Measurements from ENCODE around the gene RNF166. TPM values are rescaled to one million over a fixed set of nuclear protein-coding genes. Genes with fewer than 3 reads are reported as not detected.

RNF166 gene
- total RNA-seq, 4 donors from 2014 or later = 22.9 to 32.5 (median 26.1) TPM

DNA sequence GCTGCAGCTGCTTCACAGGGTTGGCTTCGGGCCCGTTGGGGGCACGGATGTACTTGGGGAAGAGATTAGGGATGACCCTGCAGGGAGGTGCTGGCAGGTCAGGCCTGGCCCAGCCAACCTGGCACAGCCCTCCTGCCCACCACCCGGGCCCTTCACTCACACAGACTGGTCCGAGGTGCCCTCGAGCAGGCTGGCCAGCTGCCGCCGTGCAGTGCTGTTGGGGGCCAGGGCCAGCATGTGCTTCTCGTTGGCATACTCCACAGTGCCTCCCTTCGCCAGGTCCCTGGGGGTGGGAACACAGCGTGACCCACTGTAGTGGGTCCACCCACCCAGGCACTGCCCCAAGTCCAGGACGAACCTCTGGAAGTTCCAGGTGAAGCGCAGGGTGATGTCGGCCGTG is 10.0 kb upstream of the RNF166 start:
- Histone ChIP-seq H3K27ac (no peak overlapping the region), H3K36me3 (peaks cover 0 to 45% of the 10 kb centered on the region in 2 donors), H3K4me1 (no peaks in the 10 kb centered on the region), H3K9me3 (no peaks in the 10 kb centered on the region), H3K27me3 (no peaks in the 10 kb centered on the region), H3K4me3 (no peak overlapping the region)
- intact Hi-C loops (cut with DNase I; ENCODE audit: low total_unique reads) = no loop called here
- ATAC-seq (no peak), DNase-seq (no peak)
- TF ChIP-seq, protein P1, sequence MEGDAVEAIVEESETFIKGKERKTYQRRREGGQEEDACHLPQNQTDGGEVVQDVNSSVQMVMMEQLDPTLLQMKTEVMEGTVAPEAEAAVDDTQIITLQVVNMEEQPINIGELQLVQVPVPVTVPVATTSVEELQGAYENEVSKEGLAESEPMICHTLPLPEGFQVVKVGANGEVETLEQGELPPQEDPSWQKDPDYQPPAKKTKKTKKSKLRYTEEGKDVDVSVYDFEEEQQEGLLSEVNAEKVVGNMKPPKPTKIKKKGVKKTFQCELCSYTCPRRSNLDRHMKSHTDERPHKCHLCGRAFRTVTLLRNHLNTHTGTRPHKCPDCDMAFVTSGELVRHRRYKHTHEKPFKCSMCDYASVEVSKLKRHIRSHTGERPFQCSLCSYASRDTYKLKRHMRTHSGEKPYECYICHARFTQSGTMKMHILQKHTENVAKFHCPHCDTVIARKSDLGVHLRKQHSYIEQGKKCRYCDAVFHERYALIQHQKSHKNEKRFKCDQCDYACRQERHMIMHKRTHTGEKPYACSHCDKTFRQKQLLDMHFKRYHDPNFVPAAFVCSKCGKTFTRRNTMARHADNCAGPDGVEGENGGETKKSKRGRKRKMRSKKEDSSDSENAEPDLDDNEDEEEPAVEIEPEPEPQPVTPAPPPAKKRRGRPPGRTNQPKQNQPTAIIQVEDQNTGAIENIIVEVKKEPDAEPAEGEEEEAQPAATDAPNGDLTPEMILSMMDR (IDR thresholded peaks at IDR 0.05 in 4 of 5, conservative IDR thresholded peaks at IDR 0.05 in 1 of 5) = no peak
- TF ChIP-seq POLR2A (IDR thresholded peaks at IDR 0.05) = no peak
- in situ Hi-C loops (cut with MboI; ENCODE audit: low sequenced_read_pairs in 4 of 4) = no loop called here

DNA sequence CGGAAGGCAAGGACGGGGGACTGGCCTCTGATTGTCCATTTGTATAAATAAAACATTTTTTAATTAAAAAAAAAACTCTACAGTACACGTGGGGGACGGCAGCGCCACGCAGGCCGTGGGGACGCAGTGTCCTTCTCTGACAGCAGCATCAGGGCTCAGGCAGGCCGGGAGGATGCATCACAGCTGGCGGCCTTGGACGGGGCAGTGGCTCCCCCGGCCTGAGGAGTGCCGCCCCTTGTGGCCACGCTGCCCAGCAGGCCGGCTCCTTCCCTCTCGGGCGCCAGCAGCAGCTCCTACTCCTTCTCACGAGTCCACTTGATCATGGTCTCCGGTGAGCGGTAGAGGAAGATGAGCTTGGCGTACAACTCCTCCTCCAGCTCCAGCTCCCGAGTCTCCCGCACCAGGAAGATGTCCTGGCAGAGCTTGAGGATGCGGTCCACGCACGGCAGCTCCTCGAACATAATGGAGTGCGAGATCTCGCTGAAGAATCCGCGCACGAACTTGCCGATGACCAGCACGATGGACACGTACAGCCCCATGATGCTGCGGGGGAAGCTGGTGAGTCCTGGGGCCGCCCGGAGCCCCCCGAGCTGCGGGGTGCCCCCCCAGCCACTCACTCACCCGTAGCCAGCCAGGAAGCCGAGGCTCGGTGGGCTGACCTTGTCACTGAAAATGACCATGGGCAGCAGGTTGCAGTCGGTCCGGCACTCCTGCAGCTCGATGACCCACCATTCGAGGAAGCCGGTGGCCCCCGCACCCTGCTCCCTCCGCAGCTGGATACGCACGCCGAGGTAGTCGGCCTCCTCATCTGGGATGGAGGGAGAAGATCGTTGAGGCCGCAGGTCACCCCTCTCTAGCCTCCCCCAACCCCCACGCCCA is 9.3 kb upstream of the RNF166 start:
- no peaks in the 10 kb centered on the region for H3K4me1 ChIP-seq
- no peak overlapping the region for H3K4me3 ChIP-seq
- intact Hi-C loops (cut with DNase I; ENCODE audit: low total_unique reads) = no loop called here
- DNase-seq (no peak), ATAC-seq (no peak)
- H3K27ac ChIP-seq = no peak overlapping the region
- H3K9me3 ChIP-seq = no peaks in the 10 kb centered on the region
- in situ Hi-C loops (cut with MboI; ENCODE audit: low sequenced_read_pairs in 4 of 4) = no loop called here
- H3K36me3 ChIP-seq = peaks cover 0 to 45% of the 10 kb centered on the region in 2 donors
- no peak for TF ChIP-seq POLR2A (IDR thresholded peaks at IDR 0.05)
- TF ChIP-seq, protein P1 (IDR thresholded peaks at IDR 0.05 in 4 of 5, conservative IDR thresholded peaks at IDR 0.05 in 1 of 5) = no peak
- no peaks in the 10 kb centered on the region for H3K27me3 ChIP-seq

DNA sequence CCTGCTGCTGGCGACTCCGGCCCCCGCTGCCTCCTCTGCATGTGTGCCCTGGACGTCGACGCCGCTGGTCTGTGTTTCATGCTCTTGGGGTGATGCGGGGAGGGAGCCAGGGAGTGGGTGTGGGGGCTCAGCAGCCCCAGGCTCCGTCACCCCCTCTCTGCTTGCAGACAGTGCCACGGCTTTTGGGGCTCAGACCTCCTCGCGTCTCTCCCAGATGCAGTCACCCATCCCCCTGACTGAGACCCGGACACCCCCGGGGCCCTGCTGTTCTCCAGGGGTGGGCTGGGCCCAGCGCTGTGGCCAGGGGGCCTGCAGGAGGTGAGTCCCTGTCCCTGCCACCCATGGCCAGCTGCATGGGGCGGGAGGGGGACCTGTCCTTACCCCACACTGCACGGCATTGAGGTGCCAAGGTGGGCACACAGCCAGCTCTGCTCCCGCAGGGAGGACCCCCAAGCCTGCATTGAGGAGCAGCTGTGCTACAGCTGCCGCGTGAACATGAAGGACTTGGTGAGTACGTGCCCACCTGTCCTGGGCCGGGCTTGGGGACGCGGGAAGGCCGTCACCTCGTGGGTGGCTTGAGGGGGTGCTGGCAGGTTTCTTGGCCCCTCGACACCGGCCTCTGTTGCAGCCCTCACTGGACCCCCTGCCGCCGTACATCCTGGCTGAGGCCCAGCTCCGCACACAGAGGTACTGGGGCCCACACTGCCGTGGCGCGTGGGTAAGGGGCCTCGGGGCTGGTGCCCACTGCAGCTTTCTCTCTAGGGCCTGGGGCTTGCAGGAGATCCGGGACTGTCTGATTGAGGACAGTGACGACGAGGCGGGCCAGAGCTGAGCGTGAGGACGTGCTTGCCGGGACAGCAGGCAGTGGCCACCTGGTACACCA is 8.5 kb upstream of the RNF166 start:
- Histone ChIP-seq H3K36me3 (peaks cover 0 to 45% of the 10 kb centered on the region in 2 donors), H3K4me1 (no peaks in the 10 kb centered on the region), H3K9me3 (no peaks in the 10 kb centered on the region), H3K27ac (no peak overlapping the region), H3K27me3 (no peaks in the 10 kb centered on the region), H3K4me3 (no peak overlapping the region)
- in situ Hi-C loops (cut with MboI; ENCODE audit: low sequenced_read_pairs in 4 of 4) (no loop called here), intact Hi-C loops (cut with DNase I; ENCODE audit: low total_unique reads) (no loop called here)
- TF ChIP-seq, protein P1 (IDR thresholded peaks at IDR 0.05 in 4 of 5, conservative IDR thresholded peaks at IDR 0.05 in 1 of 5) = no peak
- no peak for TF ChIP-seq POLR2A (IDR thresholded peaks at IDR 0.05)
- no peak for DNase-seq
- ATAC-seq = no peak

DNA sequence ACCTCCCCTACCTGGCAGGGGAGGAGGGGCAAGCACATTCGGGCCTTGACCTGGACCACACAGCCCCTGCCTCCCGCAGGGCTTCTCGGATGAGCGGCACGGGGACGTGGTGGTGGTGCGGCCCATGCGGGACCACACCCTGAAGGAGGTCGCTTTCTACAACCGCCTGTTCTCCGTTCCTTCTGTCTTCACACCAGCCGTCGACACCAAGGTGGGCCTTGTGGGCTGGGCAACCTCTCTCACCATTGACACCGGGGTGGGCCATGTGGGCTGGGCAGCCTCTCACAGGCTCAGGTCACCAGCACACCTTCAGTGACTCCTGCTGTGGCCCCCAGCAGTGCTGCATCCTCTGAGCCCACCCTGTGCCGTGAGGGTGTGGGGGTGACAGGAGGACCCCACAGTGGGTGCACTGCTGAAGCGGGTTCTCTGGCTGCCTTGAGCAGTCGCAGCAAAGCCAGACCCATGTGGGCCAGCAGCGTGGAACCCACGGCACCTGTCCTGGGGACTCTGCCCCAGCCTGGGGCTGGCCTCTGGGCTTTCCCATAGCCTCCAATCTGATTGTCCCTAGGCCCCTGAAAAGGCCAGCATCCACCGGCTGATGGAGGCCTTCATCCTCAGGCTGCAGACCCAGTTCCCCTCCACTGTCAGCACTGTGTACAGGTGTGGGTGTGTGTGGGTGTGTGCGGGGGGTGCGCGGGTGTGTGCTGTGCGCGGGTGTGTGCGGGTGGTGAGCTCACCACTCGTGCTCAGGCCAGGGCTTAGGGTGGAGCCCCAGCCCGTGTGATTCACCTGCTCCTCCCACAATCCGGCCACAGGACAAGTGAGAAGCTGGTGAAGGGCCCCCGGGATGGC is 7.6 kb upstream of the RNF166 start:
- Histone ChIP-seq H3K36me3 (peaks cover 0 to 45% of the 10 kb centered on the region in 2 donors), H3K4me1 (no peaks in the 10 kb centered on the region), H3K27ac (no peak overlapping the region), H3K27me3 (no peaks in the 10 kb centered on the region), H3K4me3 (no peak overlapping the region), H3K9me3 (no peaks in the 10 kb centered on the region)
- TF ChIP-seq, protein P1 (IDR thresholded peaks at IDR 0.05 in 4 of 5, conservative IDR thresholded peaks at IDR 0.05 in 1 of 5) = no peak
- TF ChIP-seq POLR2A (IDR thresholded peaks at IDR 0.05) = no peak
- intact Hi-C loops (cut with DNase I; ENCODE audit: low total_unique reads) (no loop called here), in situ Hi-C loops (cut with MboI; ENCODE audit: low sequenced_read_pairs in 4 of 4) (no loop called here)
- ATAC-seq (no peak), DNase-seq (no peak)
